Measurements from ENCODE around the gene MYCN.

DNA sequence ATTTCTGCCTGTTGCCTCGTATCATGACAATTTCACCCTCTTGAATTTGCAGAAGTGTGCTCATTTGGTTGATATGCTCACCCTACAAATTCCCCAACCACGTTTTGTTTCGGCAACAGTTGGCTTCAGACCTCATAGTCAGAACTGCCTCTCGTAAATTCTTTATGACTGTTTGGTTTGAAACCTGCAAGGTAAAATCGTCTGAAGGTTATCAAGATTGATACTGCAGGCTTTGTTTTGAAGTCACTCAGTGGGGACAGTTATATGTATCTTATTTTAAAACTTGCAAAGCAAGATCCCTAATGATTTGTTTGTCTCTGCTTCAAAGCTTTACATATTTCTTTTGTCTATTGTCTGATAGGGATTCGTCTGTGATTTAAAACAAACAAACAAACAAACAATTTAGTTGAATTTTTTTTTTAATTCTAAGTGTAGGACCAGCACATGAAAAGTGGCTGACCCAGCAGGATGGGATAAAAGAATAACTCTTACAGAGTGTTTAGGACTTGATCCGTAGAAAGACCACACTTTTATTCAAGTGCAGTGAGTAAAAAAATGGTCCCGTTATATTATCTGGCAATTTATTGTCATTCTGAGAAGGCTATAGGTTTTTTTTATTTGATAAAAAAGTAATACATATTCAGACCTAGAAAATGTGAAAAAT is 45.7 kb upstream of the MYCN start:
- TF ChIP-seq, protein P1, sequence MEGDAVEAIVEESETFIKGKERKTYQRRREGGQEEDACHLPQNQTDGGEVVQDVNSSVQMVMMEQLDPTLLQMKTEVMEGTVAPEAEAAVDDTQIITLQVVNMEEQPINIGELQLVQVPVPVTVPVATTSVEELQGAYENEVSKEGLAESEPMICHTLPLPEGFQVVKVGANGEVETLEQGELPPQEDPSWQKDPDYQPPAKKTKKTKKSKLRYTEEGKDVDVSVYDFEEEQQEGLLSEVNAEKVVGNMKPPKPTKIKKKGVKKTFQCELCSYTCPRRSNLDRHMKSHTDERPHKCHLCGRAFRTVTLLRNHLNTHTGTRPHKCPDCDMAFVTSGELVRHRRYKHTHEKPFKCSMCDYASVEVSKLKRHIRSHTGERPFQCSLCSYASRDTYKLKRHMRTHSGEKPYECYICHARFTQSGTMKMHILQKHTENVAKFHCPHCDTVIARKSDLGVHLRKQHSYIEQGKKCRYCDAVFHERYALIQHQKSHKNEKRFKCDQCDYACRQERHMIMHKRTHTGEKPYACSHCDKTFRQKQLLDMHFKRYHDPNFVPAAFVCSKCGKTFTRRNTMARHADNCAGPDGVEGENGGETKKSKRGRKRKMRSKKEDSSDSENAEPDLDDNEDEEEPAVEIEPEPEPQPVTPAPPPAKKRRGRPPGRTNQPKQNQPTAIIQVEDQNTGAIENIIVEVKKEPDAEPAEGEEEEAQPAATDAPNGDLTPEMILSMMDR (IDR thresholded peaks at IDR 0.05; ENCODE audit: poor library complexity), result no peak
- TF ChIP-seq EZH2 (IDR thresholded peaks at IDR 0.05; ENCODE audit: borderline replicate concordance), result no peak
